Measurements from ENCODE around the gene MAZ.

MAZ gene

GRCh38 chr16:29809850-29810698 lies 3.7 kb downstream of the MAZ start:
- DNase-seq: peak in 1 of 2 experiments; percentile 27

DNA sequence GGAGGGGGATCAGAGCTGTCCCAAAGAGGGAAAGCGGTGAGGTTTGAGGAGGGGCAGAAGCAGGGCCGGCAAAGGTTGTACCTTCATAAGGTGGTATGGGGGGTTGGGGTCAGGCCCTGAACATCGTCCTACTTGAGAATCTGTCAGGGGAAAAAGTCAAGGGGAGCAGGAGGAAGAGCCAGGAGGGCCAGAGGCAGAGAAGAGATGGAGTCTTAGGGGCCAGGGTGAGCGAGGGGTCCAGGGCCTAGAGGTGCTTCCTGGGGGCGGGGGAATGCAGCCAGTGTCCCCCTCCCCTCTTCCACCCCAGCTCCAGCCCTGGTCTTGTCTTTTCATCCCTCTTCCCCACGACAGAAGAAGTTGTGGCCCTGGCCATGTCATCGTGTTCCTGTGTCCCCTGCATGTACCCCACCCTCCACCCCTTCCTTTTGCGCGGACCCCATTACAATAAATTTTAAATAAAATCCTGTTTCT lies 4.4 kb downstream of the MAZ start:
- no peak for DNase-seq

GRCh38 chr16:29811170-29811895 lies 5.0 kb downstream of the MAZ start:
- peak; percentile 44 to 48 for DNase-seq

GRCh38 chr16:29811896-29812665 lies 5.8 kb downstream of the MAZ start, which contains the start of gene PRRT2:
PRRT2 (plus strand) TSS chr16:29812193; CDS start chr16:29813055, 862 bp downstream.
- DNase-seq: peak in 1 of 2 experiments; percentile 23

GRCh38 chr16:29812754-29813643 lies 6.7 kb downstream of the MAZ start:
- DNase-seq: no peak

DNA sequence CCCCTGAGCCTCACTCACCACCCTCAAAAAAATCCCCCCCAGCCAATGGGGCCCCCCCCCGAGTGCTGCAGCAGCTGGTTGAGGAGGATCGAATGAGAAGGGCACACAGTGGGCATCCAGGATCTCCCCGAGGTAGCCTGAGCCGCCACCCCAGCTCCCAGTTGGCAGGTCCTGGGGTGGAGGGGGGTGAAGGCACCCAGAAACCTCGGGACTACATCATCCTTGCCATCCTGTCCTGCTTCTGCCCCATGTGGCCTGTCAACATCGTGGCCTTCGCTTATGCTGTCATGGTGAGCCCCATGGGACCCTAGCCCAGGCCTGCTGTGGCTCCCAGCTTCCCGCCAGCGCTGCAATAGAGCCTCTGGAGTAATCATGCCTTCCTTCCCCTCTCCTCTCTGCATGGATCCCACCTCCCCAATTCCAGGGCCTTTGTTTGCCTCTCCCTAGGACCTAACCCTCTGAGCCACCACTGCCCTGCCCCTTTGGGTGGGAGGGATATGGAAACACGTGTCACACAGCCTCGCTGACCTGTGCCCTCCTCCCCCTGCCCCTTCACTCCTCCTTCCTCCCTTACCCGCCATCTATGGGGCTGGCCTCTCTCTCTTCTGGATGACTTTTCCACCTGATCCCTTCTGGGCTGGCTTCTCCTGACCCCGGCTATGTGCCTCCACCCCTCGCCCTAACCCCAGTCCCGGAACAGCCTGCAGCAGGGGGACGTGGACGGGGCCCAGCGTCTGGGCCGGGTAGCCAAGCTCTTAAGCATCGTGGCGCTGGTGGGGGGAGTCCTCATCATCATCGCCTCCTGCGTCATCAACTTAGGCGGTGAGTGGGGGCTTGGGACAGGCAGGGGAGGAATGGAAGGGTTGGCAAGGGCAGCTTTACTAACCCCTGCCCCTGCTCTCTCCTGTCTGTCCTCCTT lies 7.6 kb downstream of the MAZ start:
- no peak for DNase-seq

GRCh38 chr16:29814592-29814991 lies 8.3 kb downstream of the MAZ start:
- DNase-seq: no peak

DNA sequence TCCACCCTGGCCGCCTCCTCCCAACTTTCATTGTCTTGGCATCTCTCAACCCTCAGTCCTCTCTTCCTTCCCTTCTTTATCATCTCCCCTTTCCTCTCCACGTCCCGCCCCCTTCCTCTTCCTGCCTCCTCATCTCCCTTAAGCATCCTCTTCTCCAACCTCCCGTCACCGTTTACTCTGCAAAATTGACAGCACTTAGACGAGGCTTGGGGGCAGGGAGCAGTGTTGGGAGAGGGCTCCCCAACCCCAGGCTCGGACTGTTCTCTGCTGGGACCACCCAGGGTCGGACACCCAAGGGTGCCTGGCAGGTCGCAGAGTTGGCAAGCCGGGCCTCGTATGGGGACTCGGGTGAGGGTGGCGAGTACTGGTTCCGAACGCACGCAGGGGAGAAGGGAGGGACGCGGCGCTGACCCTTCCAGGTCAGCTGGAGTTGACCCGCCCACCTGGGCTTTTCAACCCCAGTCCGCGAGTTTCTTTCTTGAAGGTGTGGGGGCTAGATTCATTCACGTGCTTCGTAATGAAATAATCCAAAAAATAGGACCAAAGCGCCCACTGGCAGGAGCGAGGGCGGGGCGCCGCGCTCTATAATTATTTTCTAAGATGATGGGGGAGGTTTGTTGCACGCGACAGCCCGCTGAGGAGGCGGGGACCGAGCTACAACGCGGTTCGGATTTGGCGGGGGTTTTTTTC lies 8.8 kb downstream of the MAZ start:
- DNase-seq: peak in 1 of 2 experiments; percentile 53

GRCh38 chr16:29815793-29816693 lies 9.7 kb downstream of the MAZ start, which contains the start of gene PAGR1:
PAGR1 (plus strand) TSS chr16:29816152; CDS start chr16:29816526, 374 bp downstream.
- DNase-seq: peak; percentile 98

- DNase-seq: peak in 1 of 2 experiments; percentile 37
Measured at GRCh38 chr16:29816694-29817441, 10.5 kb downstream of the MAZ start.

DNA sequence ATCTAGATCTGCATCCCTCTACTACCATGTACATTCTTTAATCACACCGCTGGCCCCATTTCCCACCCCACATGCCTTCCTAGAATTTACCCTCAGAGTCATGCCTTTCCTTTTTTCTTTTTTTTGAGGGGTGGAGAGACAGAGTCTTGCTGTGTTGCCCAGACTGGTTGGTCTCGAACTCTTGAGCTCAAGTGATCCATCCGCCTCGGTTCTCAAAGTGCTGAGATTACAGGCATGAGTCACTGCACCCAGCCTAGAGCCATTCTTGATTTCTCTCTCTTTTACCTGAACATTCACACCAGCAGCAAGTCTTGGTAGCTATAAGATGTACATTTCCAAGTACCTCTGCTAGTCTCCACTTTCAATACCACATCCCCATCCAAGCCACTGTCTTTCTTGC lies 11.8 kb downstream of the MAZ start:
- DNase-seq: no peak

DNA sequence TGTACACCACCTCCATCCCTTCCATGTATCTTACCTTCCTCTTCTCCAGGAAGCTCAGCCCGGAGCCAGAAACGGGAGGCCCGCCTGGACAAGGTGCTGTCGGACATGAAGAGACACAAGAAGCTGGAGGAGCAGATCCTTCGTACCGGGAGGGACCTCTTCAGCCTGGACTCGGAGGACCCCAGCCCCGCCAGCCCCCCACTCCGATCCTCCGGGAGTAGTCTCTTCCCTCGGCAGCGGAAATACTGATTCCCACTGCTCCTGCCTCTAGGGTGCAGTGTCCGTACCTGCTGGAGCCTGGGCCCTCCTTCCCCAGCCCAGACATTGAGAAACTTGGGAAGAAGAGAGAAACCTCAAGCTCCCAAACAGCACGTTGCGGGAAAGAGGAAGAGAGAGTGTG lies 13.2 kb downstream of the MAZ start:
- no peak for DNase-seq

DNA sequence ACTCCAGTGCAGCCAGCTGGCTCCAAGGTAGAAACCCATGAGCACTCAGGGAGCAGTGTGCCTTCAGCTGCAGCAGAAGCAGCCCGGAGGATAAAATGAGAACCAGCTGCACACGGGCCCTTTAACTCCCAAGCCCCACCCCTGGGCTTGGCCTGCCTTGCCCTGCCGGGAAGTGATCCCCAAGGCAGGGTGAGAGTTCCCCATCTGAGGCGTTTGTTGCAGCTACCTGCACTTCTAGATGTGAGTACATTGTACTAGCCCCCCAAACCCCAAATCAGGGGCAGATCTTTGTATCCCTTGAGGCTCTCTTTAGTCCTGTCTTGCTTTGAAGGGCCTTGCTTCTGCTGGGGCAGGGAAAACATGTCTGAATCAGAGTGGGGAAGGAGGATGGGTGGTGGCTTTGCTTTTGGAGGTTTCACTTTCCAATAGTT lies 14.0 kb downstream of the MAZ start, which contains the start of gene MVP:
MVP (plus strand) TSS at position 192 of the 431 bp plus-strand sequence. CDS start 10,088 bp downstream, outside the sequence.
- peak in 1 of 2 experiments; percentile 40 for DNase-seq

- no peak for DNase-seq
Measured at GRCh38 chr16:29820730-29821642, 14.7 kb downstream of the MAZ start.

GRCh38 chr16:29821643-29822115 lies 15.3 kb downstream of the MAZ start:
- no peak for DNase-seq

DNA sequence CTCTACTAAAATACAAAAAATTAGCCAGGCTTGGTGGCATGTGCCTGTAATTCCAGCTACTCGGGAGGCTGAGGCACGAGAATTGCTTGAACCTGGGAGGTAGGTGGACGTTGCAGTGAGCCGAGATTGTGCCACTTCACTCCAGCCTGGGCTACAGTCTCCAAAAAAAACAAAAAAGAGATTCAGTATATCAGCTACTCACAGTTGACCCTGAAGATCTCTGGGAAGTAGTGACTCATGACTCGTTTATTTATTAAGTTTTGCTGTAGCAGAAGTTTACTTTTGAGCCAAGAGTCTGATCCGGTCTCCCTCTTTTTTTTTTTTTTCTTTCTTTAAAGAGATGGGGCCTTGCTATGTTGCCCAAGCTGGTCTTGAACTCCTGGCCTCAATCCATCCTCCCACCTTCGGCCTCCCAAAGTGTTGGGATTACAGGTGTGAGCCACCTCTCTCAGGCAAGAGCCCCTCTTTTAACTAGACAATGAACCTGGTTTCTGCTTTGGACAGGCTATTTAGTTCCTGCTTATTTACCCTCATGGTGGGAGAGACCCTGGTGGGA lies 18.3 kb downstream of the MAZ start:
- no peak for DNase-seq
